GM12878 (cell line): Measurements from ENCODE around the gene MOGAT2.

Experiments
- ATF7 ChIP-seq: fragments of 450-650 bp; IDR thresholded peaks from 2 replicates; pipeline ENCODE4 v1.6.1; 2016; ENCODE audit warnings: low read depth, mild to moderate bottlenecking
- CREB1 ChIP-seq: IDR thresholded peaks from 2 replicates; pipeline ENCODE4 v1.6.1; 2012; ENCODE audit warnings: low read depth, mild to moderate bottlenecking, inconsistent platforms
- EZH2 ChIP-seq: IDR thresholded peaks from 2 replicates; pipeline ENCODE4 v1.6.1; 2012; ENCODE audit warnings: low read depth, mild to moderate bottlenecking, control low read depth, inconsistent platforms, low read length, borderline replicate concordance; ENCODE audit not compliant: control insufficient read depth
- NFIC ChIP-seq: IDR thresholded peaks from 2 replicates; pipeline ENCODE4 v1.6.1; 2012; ENCODE audit warnings: low read depth, mild to moderate bottlenecking, inconsistent platforms, low read length, moderate library complexity
- PML ChIP-seq: IDR thresholded peaks from 2 replicates; pipeline ENCODE4 v1.6.1; 2012; ENCODE audit warnings: low read length, inconsistent platforms
- POLR2A ChIP-seq: IDR thresholded peaks from 2 replicates; pipeline ENCODE4 v1.6.1; 2011; ENCODE audit warnings: low read depth, mild to moderate bottlenecking, low read length
- TF ChIP-seq, protein P1 (sequence below), 3 experiments: IDR thresholded peaks in 2 of 3; conservative IDR thresholded peaks in 1 of 3; 2 replicates each; pipeline ENCODE4 v1.5.1; 2011; ENCODE audit warnings: low read depth in 3 of 3, low read length in 3 of 3, mild to moderate bottlenecking in 3 of 3, control low read depth in 2 of 3, moderate library complexity in 2 of 3, inconsistent platforms in 1 of 3, mixed read lengths in 1 of 3; ENCODE audit not compliant: control insufficient read depth in 2 of 3, insufficient read depth in 1 of 3; ENCODE audit errors: extremely low read depth in 1 of 3

DNA sequence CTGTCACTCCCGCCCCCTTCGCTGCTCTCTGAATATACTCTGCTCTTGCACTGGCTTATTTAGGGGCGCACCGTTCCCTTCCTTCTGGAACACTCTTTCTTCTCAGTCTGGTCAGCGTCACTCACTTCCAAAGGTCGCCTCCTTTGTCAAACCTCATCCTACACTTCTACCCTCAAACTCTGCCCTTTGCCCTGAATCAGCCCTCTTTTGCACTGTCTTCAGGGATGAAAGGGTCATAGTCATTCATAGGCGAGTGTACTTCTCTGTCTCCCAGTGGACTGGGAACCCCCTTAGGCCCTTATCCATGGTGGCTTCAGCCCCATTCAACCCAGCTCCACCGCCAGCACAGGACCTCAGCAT, 15.4 kb downstream of the MOGAT2 start:
- TF ChIP-seq, protein P1, sequence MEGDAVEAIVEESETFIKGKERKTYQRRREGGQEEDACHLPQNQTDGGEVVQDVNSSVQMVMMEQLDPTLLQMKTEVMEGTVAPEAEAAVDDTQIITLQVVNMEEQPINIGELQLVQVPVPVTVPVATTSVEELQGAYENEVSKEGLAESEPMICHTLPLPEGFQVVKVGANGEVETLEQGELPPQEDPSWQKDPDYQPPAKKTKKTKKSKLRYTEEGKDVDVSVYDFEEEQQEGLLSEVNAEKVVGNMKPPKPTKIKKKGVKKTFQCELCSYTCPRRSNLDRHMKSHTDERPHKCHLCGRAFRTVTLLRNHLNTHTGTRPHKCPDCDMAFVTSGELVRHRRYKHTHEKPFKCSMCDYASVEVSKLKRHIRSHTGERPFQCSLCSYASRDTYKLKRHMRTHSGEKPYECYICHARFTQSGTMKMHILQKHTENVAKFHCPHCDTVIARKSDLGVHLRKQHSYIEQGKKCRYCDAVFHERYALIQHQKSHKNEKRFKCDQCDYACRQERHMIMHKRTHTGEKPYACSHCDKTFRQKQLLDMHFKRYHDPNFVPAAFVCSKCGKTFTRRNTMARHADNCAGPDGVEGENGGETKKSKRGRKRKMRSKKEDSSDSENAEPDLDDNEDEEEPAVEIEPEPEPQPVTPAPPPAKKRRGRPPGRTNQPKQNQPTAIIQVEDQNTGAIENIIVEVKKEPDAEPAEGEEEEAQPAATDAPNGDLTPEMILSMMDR (IDR thresholded peaks at IDR 0.05 in 2 of 3, conservative IDR thresholded peaks at IDR 0.05 in 1 of 3; ENCODE audit: control insufficient read depth in 2 of 3, extremely low read depth in 1 of 3, insufficient read depth in 1 of 3, low read depth in 3 of 3, low read length in 3 of 3) = no peak
- TF ChIP-seq PML = no peak
- no peak for TF ChIP-seq POLR2A
- TF ChIP-seq ATF7 = no peak
- no peak for TF ChIP-seq CREB1
- no peak for TF ChIP-seq EZH2
- no peak for TF ChIP-seq NFIC
